DMS 273 (cell line): ENCODE results near the gene NBDY.
A peak's percentile ranks its signal among the peaks of the same experiment; 100 is the strongest.
"Not testable (repeated sequence)": the region's sequence is repeated elsewhere in the genome, so short reads cannot be mapped to it uniquely, and the experiment has no call there.

Source experiments
- DNase-seq: peaks from one replicate; lab custom pipeline; 2025; ENCODE audit not compliant: unreplicated experiment; lab: John Stamatoyannopoulos, UW

NBDY gene

DNA sequence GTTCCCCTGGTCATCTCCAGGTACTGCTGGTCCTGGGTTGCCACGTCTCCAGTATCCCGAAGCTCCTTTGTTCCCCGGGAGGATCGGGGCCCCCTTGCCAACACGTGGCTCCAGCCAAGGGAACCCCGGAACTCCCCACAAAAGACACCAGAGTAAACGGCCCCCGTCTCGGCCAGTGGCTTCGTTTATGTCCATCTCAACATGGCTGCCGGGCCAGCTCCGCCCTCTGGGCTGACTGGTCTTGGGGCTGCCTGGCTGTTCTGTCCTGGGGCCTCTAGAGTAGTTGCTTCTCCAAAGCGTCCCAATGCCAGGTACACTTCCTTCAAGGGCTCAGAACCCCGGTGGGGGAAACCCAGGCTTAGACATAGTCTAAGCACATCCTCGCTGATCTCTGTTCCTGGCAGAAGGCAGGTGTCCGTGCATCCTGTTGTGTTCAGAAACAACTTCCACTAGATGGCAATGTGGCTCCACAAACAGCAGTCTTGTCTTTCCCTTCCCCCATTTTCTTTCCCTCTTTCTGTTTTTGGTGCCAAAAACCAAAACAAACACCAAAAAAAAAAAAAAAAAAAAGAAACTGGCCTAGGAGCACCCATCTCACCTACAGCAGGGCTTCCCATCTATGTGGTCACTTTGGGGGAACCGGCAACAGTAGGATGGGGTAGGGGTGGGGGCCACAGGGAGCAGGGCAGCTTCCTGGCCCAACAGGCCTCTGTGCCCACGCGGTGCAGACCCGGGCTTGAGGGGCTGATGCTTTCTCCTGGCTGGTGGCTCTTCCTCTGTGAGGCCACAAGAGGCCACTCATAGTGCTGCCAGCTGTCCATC lies 35.3 kb downstream of the NBDY start:
- no peak for DNase-seq

GRCh38 chrX:56764975-56765791 lies 36.1 kb downstream of the NBDY start:
- no peak for DNase-seq

DNA sequence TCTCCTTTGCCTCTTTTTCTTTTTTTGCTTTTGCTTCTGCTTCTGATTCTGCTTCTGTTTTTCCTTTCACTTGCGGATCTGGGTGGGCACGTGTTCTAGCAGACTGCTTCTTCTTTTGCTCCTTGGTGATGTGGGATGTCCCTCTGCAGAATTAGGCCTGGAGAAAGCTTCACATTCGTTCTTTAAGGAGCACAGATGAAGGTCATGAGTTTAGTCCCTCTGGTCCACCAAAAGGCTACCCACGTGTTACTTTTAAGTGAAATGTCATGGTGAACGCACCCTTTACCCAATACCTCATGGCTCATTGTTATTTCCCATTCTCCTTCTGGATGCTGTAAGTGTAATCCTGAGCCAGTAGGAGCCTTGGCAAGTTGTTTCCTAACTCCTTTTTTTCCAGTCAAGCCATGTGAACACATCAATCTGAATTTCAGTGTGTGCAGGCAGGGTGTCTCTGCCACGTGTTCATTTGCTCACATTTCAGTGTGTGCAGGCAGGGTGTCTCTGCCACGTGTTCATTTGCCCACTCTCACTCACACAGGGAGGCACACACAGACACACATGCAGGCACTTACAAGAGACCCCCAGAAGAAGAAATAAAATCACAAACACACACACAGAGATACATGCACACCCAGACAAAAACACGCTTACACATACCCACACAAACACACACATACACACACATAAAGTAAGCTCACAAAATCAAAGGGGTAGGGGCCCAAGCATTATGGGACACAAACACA lies 36.9 kb downstream of the NBDY start:
- no peak for DNase-seq

DNA sequence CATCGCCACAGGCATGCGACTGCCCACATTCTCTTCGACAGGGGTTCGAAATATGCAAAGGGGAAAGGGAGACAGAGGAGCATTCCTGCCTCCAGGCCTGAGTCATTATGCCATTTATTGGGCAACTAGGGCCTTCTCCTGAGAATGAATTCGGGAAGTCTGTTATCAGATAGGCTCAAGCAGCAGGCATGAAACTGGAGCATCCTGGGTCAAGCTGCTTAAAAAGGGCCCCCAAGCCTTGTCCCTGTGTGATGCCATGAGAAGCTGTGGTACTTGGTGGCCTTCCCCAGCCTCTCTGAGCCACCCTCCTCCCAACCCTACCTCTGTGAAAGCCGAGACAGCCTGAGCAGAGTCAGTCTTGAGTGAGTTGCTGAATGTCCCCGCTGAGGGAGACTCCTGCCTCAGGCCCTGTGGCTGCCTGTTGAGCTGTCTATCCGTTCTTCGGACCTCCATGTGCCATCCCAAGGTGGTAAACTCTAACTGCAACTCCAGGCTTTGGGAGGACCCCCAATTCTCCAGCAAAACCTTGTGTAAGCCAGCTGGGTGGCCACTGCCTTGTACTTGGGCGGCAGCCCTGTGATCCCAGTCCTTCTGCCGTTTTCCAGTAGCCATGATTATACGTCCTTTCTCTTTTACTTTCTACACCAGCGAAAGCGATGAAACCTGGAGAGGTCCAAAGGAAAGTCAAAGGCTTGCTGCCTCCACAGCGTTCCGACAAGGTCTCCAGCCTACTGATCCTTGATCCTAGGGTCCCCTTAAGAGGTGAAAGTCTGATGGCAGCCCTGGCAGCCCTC lies 37.7 kb downstream of the NBDY start:
- no peak for DNase-seq

DNA sequence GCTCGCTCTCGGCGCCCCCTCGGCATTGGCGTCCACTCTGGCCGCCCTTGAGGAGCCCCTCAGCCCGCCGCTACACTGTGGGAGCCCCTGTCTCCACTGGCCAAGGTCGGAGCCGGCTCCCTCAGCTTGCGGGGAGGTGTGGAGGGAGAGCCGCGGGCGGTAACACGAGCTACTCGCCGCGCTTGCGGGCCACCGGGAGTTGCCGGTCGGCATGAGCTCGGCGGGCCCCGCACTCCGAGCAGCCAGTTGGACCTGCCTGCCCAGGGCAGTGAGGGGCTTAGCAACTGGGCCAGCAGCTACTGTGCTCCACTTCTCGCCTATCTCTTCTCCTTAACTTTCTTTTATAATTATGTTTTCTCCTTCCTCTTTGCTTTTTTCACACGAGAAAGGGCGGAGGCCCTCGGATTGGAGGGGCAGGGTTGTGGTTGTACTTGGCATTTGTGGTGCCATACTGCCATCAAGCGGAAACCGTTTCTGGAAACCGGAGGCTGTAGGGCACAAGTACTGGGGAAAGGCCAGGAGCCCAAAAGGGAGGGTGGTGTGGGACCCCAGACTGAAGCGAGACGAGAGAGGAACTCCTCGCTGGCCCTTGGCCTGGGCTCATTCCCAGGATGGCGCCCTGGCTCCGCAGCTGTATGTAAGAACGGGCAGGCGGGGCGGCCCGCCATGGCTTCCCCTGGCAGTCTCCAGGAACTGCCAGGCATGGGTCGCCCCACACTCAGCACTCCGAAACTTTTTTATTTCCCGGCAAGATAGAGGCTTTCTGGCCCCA lies 38.5 kb downstream of the NBDY start:
- DNase-seq = not testable (repeated sequence)

DNA sequence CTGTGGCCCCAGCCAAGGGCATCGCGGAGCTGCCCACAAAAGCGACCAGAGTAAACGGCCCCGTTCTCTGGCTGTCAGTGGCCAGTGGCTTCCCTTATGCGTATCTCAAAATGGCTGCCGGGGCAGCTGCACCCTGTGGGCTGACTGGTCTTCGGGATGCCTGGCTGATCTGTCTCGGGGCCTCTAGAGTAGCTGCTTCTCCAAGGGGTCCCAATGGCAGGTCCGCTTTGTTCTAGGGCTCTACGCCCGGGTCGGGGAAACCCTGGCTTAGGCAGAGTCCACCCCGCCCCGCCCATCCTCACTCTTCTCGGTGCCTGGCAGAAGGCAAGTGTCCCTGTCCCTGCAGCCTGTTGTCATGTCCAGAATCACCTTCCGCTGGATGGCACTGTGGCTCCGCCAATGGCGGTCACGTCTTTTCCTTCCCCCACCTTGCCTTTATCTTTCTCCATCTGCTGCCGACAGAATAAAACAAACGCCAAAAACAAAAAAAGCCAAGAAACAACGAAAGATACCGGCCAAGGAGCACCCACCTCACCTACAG lies 39.1 kb downstream of the NBDY start:
- DNase-seq = not testable (repeated sequence)

- DNase-seq = not testable (repeated sequence)
These were observed 43.9 kb downstream of the NBDY start for GRCh38 chrX:56772675-56773521.

DNA sequence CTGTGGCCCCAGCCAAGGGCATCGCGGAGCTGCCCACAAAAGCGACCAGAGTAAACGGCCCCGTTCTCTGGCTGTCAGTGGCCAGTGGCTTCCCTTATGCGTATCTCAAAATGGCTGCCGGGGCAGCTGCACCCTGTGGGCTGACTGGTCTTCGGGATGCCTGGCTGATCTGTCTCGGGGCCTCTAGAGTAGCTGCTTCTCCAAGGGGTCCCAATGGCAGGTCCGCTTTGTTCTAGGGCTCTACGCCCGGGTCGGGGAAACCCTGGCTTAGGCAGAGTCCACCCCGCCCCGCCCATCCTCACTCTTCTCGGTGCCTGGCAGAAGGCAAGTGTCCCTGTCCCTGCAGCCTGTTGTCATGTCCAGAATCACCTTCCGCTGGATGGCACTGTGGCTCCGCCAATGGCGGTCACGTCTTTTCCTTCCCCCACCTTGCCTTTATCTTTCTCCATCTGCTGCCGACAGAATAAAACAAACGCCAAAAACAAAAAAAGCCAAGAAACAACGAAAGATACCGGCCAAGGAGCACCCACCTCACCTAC lies 44.5 kb downstream of the NBDY start:
- DNase-seq = not testable (repeated sequence)

- DNase-seq = not testable (repeated sequence)
These were observed 49.3 kb downstream of the NBDY start for GRCh38 chrX:56778099-56778923.

- not testable (repeated sequence) for DNase-seq
These were observed 50.0 kb downstream of the NBDY start for GRCh38 chrX:56778924-56779468.

DNA sequence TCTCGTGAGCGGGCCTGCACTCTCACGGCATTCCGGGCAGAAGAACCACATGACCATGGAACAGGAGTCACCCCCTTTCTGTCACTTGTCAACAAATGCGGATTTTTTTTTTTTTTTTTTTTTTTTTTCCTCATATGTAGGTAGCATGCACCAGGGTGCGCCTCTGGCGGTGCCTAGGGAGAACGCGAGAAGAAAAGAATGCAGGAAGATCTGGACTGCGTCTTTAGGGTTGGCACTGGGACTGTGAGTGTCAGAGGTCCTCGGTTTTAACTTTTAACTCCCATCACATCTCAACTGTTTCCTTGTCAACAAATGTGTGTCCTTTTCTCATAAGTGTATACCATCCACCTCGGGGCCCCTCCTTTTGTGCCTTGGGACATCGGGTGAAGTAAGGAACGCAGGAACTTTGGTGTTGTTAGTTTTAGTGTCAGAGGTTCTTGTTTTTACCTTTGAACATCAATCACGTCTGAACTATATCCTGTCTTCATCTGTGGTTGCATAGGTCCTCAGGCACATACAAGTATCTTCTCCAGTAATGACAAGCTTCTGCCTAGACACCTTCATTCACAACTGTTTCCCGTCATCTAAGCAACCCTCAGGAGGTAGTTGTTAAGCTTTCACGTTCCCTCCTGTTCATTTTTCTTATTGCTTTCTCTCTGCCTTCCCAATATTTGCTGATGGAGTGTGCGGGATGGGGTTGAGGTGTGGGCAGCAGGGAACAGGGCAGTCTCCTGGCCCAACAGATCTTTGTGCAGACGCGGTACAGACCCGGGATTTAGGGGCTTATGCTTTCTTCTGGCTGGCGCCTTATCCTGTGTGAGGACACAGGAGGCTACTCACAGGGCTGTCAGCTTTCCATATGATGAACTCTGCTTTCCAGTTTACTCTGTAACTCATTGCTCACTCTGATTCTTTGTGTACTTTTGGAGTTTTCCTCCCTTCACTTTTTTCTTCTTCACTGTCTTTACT lies 51.9 kb downstream of the NBDY start:
- not testable (repeated sequence) for DNase-seq

- DNase-seq = no peak
These were observed 53.3 kb downstream of the NBDY start for GRCh38 chrX:56782352-56782751.

GRCh38 chrX:56782791-56783449 lies 53.9 kb downstream of the NBDY start:
- DNase-seq = no peak

DNA sequence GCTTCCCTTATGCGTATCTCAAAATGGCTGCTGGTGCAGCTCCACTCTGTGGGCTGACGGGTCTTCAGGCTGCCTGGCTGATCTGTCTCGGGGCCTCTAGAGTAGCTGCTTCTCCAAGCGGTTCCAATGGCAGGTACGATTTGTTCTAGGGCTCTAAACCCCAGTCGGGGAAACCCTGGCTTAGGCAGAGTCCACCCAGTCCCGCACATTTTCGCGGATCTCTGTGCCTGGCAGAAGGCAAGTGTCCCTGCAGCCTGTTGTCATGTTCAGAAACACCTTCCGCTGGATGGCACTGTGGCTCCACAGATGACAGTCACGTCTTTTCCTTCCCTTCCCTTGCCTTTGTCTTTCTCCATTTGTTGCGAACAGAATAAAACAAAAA lies 54.4 kb downstream of the NBDY start:
- DNase-seq = peak; percentile 22

- DNase-seq = no peak
These were observed 55.1 kb downstream of the NBDY start for GRCh38 chrX:56783996-56784620.
